GM18511 (cell line): Measurements from ENCODE around the gene JRKL.
A peak's percentile ranks its signal among the peaks of the same experiment; 100 is the strongest.
"Not testable (repeated sequence)": the region's sequence is repeated elsewhere in the genome, so short reads cannot be mapped to it uniquely, and the experiment has no call there.

Experiments
- ATAC-seq: cut with Tn5 transposase; IDR thresholded peaks from one replicate; pipeline ENCODE4 v1.9.1; 2021; ENCODE audit warnings: mild to moderate bottlenecking, moderate library complexity; ENCODE audit not compliant: unreplicated experiment

JRKL gene

DNA sequence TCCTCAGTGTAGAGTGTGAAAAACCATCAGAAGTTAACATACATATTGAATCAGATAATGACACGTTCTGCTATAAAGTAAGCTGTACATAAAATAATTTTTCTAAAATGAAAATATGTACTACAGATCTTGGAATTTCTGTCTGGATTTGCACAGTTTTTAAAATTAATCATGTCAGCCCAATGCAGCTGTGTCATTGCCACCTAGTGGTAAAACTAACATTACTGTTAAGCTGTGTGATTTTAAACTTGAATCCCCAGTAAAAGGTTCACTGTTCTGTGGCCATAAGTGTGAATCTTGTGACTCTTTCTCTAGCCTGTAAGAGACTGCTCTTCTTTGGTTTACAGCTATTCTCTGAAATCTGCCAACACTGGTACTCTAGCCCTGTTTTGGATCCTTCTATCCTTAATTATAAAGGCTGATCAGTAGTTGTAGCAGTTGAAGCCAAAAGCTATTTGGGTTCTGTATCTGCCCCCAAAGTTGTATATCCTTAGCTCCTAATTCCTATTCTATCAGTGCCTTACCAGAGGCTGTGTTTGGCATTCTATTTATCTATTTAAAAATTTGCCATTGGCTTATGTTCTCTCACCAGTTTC lies 4.0 kb downstream of the JRKL start:
- no peak for ATAC-seq

DNA sequence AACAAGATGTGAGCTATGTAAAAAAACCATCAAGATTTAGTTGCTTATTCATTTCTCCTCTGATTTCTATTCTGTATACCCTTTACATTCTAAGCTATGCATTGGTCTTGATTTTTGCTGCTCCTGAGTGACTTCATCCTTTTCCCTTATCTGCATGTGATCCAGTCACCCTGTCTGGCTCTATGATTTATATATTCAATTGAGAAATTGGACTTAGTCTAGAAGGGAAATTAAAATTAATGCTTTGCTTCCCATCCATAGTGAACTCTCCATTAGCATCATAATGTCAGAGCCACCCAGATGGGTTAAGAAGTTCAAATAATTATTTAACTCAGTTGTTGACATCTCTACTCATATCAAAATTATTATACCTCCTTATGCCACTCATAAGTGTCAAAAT lies 5.0 kb downstream of the JRKL start:
- no peak for ATAC-seq

DNA sequence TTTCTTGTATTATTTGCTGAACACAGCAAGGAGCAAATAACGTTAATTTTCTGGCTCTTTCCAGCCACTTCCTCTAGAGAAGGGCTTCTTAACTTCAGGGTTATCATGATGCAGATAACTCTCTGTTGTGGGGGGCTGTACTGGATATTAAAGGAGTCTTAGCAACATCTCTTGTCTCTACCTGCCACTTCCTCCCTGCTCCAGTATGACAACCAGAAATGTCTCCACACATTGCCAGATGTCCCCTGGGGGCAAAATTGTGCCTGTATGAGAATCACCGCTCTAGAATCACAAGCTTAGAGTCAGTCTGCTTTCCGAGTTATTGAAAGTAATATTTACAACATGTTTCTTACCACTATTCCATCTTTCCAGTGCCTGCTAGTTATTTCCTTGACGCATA lies 6.8 kb downstream of the JRKL start:
- ATAC-seq, result no peak

DNA sequence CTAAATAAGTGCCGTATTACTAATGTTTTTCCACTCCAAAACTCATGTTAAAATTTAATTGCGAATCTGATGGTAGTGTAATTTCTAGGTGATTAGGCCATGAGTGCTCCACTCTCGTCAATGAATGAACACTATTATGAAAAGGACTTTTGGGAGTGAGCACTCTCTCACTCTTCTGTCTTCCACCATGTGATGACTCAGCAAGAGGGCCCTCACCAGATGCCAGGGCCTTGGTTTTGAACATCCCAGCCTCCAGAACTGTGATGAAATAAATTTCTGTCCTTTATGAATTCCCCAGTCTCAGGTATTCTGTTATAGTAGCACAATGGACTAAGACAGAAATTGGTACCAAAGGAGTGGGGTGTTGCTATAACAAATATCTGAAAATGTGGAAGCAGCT lies 8.1 kb downstream of the JRKL start:
- ATAC-seq, result no peak

DNA sequence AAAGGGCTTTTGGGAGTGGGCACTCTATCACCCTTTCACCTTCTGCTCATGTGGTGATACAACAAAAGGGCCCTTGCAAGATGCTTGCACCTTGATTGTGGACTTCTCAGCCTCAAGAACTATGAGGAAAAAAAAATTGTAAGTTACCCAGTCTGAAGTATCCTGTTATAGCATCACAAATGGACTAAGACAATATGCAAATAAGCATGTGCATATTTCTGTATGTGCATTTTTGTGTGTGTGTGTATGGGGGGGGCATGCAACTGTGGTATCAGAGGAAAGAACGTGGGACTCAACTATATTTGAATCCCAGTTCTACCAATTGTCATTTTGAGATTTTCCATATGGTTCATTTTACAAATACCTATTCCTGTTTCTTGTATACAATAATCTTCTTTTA lies 10.9 kb downstream of the JRKL start:
- ATAC-seq, result no peak

DNA sequence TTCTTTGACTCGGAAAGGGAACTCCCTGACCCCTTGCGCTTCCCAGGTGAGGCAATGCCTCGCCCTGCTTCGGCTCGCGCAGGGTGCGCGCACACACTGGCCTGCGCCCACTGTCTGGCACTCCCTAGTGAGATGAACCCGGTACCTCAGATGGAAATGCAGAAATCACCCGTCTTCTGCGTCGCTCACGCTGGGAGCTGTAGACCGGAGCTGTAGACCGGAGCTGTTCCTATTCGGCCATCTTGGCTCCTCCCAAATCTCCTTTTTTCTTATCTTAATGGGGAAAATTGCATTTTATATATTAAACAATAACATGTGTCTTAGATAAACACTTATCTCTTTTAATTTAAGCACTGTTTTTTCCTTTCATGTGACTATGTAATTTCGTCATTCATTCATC lies 21.6 kb downstream of the JRKL start:
- not testable (repeated sequence) for ATAC-seq

DNA sequence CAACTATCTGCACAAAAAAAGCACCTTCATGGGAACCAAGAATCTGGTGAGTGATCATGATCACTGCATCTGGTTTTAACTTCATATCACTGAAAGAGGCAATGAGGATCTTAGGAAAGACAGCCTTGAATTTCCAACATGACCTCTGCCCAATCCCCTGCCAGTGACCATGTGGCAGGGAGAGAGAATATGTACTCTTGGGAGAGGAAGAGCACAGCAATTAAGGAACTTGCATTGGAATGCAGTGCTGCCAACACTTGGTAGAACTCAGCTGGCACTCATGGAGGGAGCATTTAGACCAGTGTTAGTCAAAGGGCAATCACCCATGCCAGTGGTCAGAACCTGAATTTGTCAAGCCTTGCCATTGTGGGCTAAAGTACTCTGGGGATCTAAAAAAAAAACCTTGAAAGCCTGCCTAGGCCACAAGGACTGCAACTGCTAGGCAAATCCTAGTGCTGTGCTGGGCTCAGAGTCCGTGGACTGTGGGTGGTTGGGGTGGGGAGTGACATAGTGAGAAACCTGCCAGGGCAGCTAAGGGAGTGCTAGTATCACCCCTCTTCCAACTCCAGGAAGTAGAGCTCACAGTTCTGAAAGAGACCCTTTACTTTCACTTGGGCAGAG lies 23.1 kb downstream of the JRKL start:
- ATAC-seq, result peak; percentile 71

DNA sequence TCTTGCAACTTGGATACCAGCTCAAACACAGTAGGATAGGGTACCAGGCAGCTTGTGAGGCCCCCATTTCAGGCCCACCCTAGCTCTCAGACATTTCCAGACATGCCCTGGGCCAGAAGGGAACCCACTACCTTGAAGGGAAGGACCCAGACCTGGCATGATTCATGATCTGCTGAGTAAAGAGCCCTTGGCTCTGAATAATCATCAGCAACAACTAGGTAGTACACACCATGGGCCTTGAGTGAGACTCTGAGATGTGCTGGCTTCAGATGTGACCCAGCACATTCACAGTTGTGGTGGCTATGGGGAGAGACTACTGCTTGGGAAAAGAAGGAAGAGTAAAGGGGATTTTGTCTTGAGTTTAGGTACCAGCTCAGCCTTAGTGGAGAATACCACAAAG lies 23.6 kb downstream of the JRKL start:
- peak; percentile 28 for ATAC-seq

DNA sequence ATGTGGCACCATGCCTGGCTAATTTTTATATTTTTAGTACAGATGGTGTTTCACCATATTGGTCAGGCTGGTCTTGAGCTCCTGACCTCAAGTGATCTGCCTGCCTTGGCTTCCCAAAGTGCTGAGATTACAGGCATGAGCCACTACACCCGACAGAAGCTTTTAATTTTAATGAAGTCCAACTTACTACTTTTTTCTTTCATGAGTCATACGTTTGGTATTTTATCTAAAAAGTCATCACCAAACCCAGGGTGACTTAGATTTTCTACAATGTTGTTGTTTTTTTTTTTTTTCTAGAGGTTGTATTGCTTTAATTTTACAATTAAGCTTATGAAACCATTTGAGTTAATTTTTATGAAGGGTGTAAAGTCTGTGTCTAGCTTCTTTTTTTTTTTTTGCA lies 34.9 kb downstream of the JRKL start:
- ATAC-seq, result no peak

DNA sequence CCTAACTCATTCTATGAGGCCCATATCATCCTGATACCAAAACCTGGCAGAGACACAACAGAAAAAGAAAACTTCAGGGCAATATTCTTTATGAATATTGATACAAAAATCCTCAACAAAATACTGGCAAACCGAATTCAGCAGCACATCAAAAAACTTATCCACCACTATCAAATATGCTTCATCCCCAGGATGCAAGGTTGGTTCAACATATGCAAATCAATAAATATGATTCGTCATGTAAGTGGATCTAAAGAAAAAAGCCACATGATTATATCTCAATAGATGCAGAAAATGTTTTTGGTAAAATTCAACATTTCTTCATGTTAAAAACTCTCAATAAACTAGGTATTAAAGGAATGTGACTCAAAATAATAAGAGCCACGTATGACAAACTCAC lies 40.9 kb downstream of the JRKL start:
- ATAC-seq, result no peak

DNA sequence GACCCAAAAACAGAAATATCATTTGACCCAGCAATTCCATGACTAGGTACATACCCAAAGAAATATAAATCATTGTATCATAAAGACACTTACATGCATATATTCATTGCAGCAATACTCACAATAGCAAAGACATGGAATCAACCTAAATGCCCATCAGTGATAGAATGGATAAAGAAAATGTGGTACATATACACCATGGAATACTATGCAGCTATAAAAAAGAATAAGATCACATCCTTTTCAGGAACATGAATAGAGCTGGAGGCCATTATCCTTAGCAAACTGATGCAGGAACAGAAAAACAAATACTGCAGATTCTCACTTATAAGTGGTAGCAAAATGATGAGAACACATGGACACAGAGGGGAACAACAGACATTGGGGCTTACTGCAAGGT lies 42.8 kb downstream of the JRKL start:
- ATAC-seq, result not testable (repeated sequence)
